ENCODE results near the gene ABHD17C.
A peak's percentile ranks its signal among the peaks of the same experiment; 100 is the strongest.
"Not testable (repeated sequence)": the region's sequence is repeated elsewhere in the genome, so short reads cannot be mapped to it uniquely, and the experiment has no call there.

The ABHD17C gene

GRCh38 chr15:80732818-80733217, 37.7 kb downstream of the ABHD17C start:
- no peak for DNase-seq

- DNase-seq = no peak
These were observed 38.4 kb downstream of the ABHD17C start for GRCh38 chr15:80733460-80733859.

DNA sequence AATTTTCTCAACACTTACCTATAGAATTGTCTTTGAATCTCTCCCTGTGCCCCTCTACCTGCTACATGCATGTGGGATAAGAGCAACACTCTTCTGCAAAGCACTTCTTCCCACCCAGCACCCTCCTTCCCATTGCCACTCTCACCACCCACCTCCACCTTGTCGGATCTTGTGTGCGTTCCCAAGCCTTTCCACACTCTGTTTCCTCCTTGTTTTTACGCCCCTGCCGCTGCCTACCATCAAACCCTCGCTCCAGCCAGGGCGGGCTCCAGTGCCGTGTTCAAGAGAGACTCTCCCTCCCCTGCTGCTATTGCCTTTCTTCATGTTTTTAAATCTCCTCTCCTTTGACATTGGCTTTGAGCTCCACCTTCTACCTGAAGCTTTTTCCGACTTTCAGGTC, 40.2 kb downstream of the ABHD17C start:
- no peak for DNase-seq

DNA sequence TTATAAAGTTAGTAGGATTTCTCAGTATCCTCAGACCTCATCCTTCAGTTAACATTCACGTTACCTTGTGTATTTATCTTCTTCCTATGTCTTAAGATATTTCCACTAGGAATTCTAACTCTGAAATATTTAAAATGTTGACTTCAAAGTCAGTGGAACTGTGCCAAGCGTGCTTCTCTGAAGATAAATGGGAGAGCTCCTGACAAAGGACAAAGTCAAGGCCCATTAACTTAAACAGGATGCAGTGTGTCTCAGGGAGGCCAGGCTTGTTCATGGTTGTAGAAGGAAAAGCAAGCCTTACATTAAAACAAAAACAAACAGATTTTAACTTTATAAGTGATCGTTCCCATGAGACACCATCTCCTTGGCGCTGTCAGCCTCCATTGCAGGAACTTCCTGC, 41.5 kb downstream of the ABHD17C start:
- DNase-seq = peak; percentile 24

DNA sequence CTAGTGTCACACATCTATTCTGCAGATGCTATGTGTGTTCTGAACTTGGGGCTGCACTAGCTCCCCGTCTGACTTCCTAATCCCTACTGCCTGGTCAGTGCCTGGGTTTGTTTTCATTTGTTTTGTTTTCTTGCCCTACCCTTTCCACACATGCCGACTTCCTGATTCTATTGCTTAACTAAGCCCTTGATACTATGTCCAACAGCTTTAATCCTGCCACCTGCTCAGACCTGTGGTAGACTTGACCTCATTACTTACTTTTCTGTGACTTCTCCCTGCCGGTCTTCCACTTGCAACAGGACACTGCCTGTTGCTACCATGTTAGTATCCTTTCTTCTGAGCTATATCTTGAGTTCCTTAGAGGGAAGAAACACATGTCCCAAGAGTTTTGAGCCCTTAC, 44.8 kb downstream of the ABHD17C start:
- DNase-seq = no peak

DNA sequence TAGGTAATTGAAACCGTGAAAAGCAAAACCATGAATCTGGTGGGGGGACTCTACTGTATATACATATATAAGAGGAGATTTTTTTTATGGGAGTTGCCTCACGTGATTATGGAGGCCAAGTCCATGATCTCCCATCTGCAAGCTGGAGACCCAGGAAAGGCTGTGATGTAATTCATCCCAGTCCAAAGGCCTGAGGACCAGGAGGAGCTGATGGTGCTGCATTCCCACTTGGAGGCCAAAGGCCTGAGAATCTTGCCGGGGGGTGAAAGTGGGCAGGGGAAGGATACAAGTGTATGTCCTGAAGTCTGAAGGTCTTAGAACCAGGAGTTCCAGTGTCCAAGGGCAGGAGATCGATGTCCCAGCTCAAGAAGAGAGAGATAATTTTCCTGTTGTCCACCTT, 47.0 kb downstream of the ABHD17C start:
- DNase-seq = no peak

- no peak for DNase-seq
These were observed 48.2 kb downstream of the ABHD17C start for GRCh38 chr15:80743189-80743833.

DNA sequence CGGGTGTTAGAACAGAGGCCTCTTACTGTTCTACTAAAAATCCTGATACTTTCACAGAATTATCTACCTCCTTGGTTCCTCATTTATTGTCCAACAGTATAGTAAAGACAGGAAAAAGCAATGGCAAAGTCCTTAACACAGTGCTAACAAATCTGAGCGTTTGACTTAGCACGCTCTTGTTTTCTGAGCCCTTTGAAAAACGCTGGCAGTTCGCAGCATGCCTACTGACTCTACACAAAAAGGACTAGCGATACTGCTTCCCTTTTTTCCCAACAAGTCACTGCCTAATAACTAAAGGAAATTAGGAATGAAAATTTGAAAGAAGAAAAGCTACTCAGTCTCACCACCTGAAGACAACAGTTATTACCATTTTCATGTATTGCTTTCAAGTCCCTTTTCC, 49.3 kb downstream of the ABHD17C start:
- no peak for DNase-seq

DNA sequence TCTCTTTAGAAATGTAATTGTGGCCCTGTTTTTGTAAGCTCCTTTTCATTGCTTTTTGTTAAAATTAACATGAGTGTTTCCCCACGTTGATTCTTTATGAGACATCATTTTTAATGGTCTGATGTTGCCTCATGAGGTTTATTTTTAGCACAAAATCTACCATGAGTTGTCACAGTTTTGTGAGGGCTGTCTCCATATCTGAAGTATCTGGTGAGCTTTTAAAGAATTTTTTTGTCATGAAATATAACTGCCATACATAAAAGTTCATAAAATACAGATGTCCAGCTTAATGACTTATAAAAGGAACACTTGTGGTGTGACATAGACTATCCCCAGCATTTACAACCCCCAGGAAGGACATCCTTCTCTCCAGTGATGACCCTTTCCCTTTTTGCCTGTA, 49.7 kb downstream of the ABHD17C start:
- DNase-seq = peak; percentile 58

- no peak for DNase-seq
These were observed 50.8 kb downstream of the ABHD17C start for GRCh38 chr15:80745888-80746287.

GRCh38 chr15:80747317-80748053, 52.4 kb downstream of the ABHD17C start:
- DNase-seq = no peak

- no peak for DNase-seq
These were observed 54.5 kb downstream of the ABHD17C start for GRCh38 chr15:80749589-80749988.

- no peak for DNase-seq
These were observed 55.5 kb downstream of the ABHD17C start for GRCh38 chr15:80750575-80750974.

GRCh38 chr15:80752204-80752603, 57.1 kb downstream of the ABHD17C start:
- no peak for DNase-seq

- no peak for DNase-seq
These were observed 58.1 kb downstream of the ABHD17C start for GRCh38 chr15:80753161-80753560.

- no peak for DNase-seq
These were observed 58.9 kb downstream of the ABHD17C start for GRCh38 chr15:80754014-80754413.

DNA sequence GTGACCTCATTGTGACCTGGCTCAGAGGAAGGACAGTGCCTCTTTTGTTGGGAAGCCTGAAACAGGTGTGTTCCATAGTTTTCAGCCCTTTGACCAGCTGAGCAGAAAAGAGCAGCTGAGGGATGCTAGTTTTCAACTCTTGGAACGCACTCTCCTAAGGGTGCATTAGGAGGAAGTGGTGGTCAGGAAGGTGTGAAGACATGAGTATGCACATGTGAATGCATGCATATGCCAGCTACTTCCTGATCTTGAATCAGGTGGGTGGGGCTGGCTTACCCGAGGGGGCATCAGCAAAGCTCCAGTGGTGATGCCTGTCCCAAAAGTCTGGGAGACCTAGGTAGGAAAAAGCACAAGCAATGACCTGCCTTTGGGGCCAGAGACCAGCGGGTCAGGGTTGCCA, 60.8 kb downstream of the ABHD17C start:
- DNase-seq = no peak

- DNase-seq = no peak
These were observed 63.1 kb downstream of the ABHD17C start for GRCh38 chr15:80758130-80758745.

DNA sequence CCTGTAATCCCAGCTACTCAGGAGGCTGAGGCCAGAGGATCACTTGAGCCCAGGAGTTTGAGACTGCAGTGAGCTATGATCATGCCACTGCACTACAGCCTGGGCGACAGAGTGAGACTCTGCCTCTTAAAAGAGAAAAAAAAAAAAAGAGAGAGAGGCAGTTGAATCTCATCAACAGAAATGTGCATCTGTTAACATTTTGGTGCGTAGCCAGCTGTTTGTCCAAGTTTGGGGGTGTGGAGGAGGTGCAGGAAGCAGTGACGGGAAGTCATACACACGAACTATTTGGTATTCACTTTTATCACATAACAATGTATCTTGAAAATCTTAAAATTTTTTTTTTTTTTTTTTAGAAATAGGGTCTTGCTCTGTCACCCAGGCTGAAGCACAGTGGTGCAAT, 65.8 kb downstream of the ABHD17C start:
- no peak for DNase-seq

DNA sequence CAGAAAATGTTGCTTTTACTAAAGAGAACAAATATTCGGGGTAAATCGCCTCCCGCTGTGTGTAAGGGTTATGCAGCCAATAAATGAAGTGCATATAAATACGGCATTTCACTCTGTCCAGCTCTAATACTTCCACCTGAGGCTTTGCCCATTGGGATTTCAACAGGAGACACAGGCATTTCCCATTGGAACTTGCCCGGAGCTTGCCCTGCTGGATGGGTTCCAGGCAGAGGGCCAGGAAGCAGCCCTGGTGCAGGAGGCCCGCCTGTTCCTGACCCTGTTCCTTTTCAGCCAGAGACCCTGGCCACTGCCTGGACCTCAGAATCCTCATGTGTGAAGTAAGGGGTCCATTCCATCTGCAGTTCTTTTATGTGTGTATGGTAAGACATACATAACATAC, 66.6 kb downstream of the ABHD17C start:
- no peak for DNase-seq

- DNase-seq = not testable (repeated sequence)
These were observed 68.1 kb downstream of the ABHD17C start for GRCh38 chr15:80763235-80763634.

- no peak for DNase-seq
These were observed 69.4 kb downstream of the ABHD17C start for GRCh38 chr15:80764535-80764934.

- no peak for DNase-seq
These were observed 71.2 kb downstream of the ABHD17C start for GRCh38 chr15:80766275-80766674.

DNA sequence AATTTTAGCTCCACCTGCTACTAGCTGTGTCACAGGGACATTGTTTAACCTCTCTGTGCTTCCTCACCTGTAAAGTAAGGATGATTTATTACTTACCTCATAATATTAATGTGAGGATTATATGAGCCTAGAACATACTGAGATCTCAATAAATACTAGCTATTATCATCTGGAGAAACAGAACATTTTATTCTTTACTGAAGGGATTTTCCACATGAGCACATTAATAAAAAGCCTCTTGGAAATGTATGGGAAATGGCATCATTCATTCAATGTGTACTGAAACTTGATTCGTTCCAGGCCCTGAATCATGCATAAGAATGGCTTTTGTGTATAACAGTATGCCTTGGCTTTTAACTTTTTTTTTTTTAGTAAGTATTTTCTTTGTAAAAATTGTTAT, 73.0 kb downstream of the ABHD17C start:
- DNase-seq = no peak
